PC-3 (cell line): ENCODE data around the gene TGFB2.

Source experiments
- EZH2phosphoT487 ChIP-seq: fragments of 300-600 bp; sonication (generic); IDR thresholded peaks from 2 replicates; pipeline ENCODE4 v1.6.1; 2018; ENCODE audit warnings: mild to moderate bottlenecking, antibody characterized with exemption, low read length, borderline replicate concordance
- TF ChIP-seq, protein P1 (sequence below): fragments of 300-600 bp; sonication (generic); conservative IDR thresholded peaks from 2 replicates; pipeline ENCODE4 v1.5.1; 2017; ENCODE audit warnings: antibody characterized with exemption, low read depth, mild to moderate bottlenecking, low read length

DNA sequence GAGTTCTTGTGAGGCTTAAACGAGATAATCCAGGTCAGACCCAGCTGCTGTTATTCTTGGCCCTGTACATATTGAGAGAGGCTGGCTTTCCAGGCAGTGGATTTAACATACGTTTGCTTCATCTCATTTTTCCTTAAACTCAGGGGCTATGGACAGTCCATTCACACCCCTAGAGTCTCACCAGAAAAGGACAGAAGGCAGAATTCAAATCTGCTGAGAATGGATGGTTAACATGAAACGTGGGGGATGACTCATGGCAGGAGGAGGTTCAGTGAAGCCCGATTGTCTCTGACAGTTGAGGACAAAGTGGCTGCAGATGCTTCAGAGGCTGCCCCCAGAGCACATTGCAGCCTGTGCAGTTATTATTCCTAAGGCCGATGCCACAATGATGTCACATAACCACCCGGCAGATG, 39.5 kb downstream of the TGFB2 start:
- no peak for TF ChIP-seq EZH2phosphoT487
- TF ChIP-seq, protein P1, sequence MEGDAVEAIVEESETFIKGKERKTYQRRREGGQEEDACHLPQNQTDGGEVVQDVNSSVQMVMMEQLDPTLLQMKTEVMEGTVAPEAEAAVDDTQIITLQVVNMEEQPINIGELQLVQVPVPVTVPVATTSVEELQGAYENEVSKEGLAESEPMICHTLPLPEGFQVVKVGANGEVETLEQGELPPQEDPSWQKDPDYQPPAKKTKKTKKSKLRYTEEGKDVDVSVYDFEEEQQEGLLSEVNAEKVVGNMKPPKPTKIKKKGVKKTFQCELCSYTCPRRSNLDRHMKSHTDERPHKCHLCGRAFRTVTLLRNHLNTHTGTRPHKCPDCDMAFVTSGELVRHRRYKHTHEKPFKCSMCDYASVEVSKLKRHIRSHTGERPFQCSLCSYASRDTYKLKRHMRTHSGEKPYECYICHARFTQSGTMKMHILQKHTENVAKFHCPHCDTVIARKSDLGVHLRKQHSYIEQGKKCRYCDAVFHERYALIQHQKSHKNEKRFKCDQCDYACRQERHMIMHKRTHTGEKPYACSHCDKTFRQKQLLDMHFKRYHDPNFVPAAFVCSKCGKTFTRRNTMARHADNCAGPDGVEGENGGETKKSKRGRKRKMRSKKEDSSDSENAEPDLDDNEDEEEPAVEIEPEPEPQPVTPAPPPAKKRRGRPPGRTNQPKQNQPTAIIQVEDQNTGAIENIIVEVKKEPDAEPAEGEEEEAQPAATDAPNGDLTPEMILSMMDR = 0 out of 2 replicates have a peak, but pooled peaks have one; percentile 14
